Small intestine (tissue), 7 donors: ENCODE measurements around the gene PPP3CA. TPM values are rescaled to one million over a fixed set of nuclear protein-coding genes. Genes with fewer than 3 reads are reported as not detected.

Experiments
- DNase-seq, 2 donors: peaks; one replicate each; pipeline versions ENCODE4 v3.0.0 to v3.0.0-alpha.2; 2013
- FAIRE-seq: peaks from 2 replicates; lab custom pipeline; 2012; peaks lifted over from hg19 to GRCh38; lab: Jason Lieb, UNC
- H3K27ac ChIP-seq, 3 donors: one replicate each; pipeline ENCODE4 v1.5.1; 2013; ENCODE audit warnings: low read length in 2 of 3, mild to moderate bottlenecking in 2 of 3, control low read depth in 1 of 3, inconsistent platforms in 1 of 3, low read depth in 1 of 3, moderate library complexity in 1 of 3
- H3K27me3 ChIP-seq, 3 donors: one replicate each; pipeline ENCODE4 v1.6.1; 2013; ENCODE audit warnings: low read length in 3 of 3, inconsistent platforms in 1 of 3; ENCODE audit not compliant: control insufficient read depth in 3 of 3, insufficient read depth in 3 of 3
- H3K36me3 ChIP-seq, 3 donors: one replicate each; pipeline ENCODE4 v1.6.1; 2013; ENCODE audit warnings: low read length in 3 of 3, inconsistent platforms in 1 of 3, low read depth in 1 of 3, mild to moderate bottlenecking in 1 of 3, moderate library complexity in 1 of 3; ENCODE audit not compliant: control insufficient read depth in 3 of 3, insufficient read depth in 2 of 3
- H3K4me1 ChIP-seq, 3 donors: one replicate each; pipeline ENCODE4 v1.6.1; 2013; ENCODE audit warnings: low read length in 2 of 3, inconsistent platforms in 1 of 3, low read depth in 1 of 3, mild to moderate bottlenecking in 1 of 3, moderate library complexity in 1 of 3; ENCODE audit not compliant: control insufficient read depth in 3 of 3, insufficient read depth in 2 of 3
- H3K4me3 ChIP-seq, 3 donors: one replicate each; pipeline ENCODE4 v1.5.1; 2013; ENCODE audit warnings: low read length in 3 of 3, control low read depth in 1 of 3, inconsistent platforms in 1 of 3, low read depth in 1 of 3, mild to moderate bottlenecking in 1 of 3, moderate library complexity in 1 of 3
- H3K9me3 ChIP-seq, 2 donors: one replicate each; pipeline ENCODE4 v1.6.1; 2013; ENCODE audit warnings: low read depth in 1 of 2, low read length in 1 of 2; ENCODE audit not compliant: control insufficient read depth in 2 of 2, insufficient read depth in 1 of 2
- WGBS, 3 donors: extraction: QIAGEN DNeasy Blood & Tissue Kit; methylation state at CpG; one replicate each; pipeline ENCODE4 v1.1.7; 2013; 5-methylcytosine and 5-hydroxymethylcytosine counted together
- polyA plus RNA-seq, 4 donors: library from polyadenylated mRNA; stranded (reverse) in 3 of 4; unstranded in 1 of 4; fragments of 200-250 nt in 3 of 4; fragments of 120-200 nt in 1 of 4; gene quantifications; one replicate each; pipeline versions ENCODE4 v1.2.1 to v1.2.3, GENCODE V29; 2013
- donor health status: healthy with polysubstance abuse.
- donor health status: control.
- donor health status: control.
- donor health status: Bipolar disorder and iron deficiency.
- donor health status: healthy.

PPP3CA gene
- polyA plus RNA-seq, 4 donors, result 8.9 to 23.8 (median 11.2) TPM

GRCh38 chr4:101125045-101125942 lies 222.0 kb downstream of the PPP3CA start:
- Histone ChIP-seq H3K4me3 (no peak overlapping the region), H3K36me3 (peaks cover 0 to 4% (median 0%) of the 10 kb centered on the region in 3 donors), H3K27ac (no peak overlapping the region), H3K27me3 (no peaks in the 10 kb centered on the region), H3K9me3 (no peaks in the 10 kb centered on the region), H3K4me1 (peaks cover 0 to 3% (median 2%) of the 10 kb centered on the region in 3 donors)
- FAIRE-seq, result no peak
- WGBS, 3 donors, result 58 to 80% (median 68%) methylated on average over 5 of the region's 5 CpGs
- DNase-seq, result peak in 1 of 2 donors; percentile 26

GRCh38 chr4:101123231-101123630 lies 224.1 kb downstream of the PPP3CA start:
- 84 to 89% (median 88%) methylated on average over 5 of the region's 5 CpGs for WGBS, 3 donors
- Histone ChIP-seq H3K4me1 (peaks cover 0 to 3% (median 2%) of the 10 kb centered on the region in 3 donors), H3K4me3 (no peak overlapping the region), H3K9me3 (no peaks in the 10 kb centered on the region), H3K27ac (no peak overlapping the region), H3K36me3 (no peaks in the 10 kb centered on the region), H3K27me3 (no peaks in the 10 kb centered on the region)
- FAIRE-seq (no peak), DNase-seq (no peak)

GRCh38 chr4:101122019-101122418 lies 225.3 kb downstream of the PPP3CA start:
- Histone ChIP-seq H3K27me3 (no peaks in the 10 kb centered on the region), H3K9me3 (no peaks in the 10 kb centered on the region), H3K27ac (no peak overlapping the region), H3K4me1 (peaks cover 0 to 3% (median 2%) of the 10 kb centered on the region in 3 donors), H3K36me3 (no peaks in the 10 kb centered on the region), H3K4me3 (no peak overlapping the region)
- FAIRE-seq, result no peak
- no peak for DNase-seq

GRCh38 chr4:101119141-101119540 lies 228.2 kb downstream of the PPP3CA start:
- Histone ChIP-seq H3K4me1 (peaks cover 0 to 10% (median 0%) of the 10 kb centered on the region in 3 donors), H3K9me3 (no peaks in the 10 kb centered on the region), H3K36me3 (no peaks in the 10 kb centered on the region), H3K27ac (no peak overlapping the region), H3K27me3 (no peaks in the 10 kb centered on the region), H3K4me3 (no peak overlapping the region)
- FAIRE-seq, result peak; percentile 65
- DNase-seq, result no peak
- 96 to 99% (median 97%) methylated on average over 3 of the region's 3 CpGs for WGBS, 3 donors

- 74 to 92% (median 90%) methylated on average over 1 of the region's 1 CpG for WGBS, 3 donors
- Histone ChIP-seq H3K36me3 (no peaks in the 10 kb centered on the region), H3K4me1 (peaks cover 0 to 10% (median 0%) of the 10 kb centered on the region in 3 donors), H3K4me3 (no peak overlapping the region), H3K9me3 (no peaks in the 10 kb centered on the region), H3K27me3 (no peaks in the 10 kb centered on the region), H3K27ac (no peak overlapping the region)
- DNase-seq, result no peak
- peak; percentile 10 for FAIRE-seq
Observed at GRCh38 chr4:101118617-101119016, 228.7 kb downstream of the PPP3CA start.

- H3K27me3 ChIP-seq, result no peaks in the 10 kb centered on the region
- no peaks in the 10 kb centered on the region for H3K36me3 ChIP-seq
- H3K27ac ChIP-seq, result no peak overlapping the region
- WGBS, 3 donors, result 89 to 90% (median 90%) methylated on average over 4 of the region's 4 CpGs
- H3K4me1 ChIP-seq, result peaks cover 0 to 10% (median 0%) of the 10 kb centered on the region in 3 donors
- DNase-seq (no peak), FAIRE-seq (no peak)
- H3K4me3 ChIP-seq, result no peak overlapping the region
- H3K9me3 ChIP-seq, result no peaks in the 10 kb centered on the region
Observed at GRCh38 chr4:101115887-101116286, 231.4 kb downstream of the PPP3CA start.

GRCh38 chr4:101114936-101115372 lies 232.4 kb downstream of the PPP3CA start:
- Histone ChIP-seq H3K4me3 (no peak overlapping the region), H3K4me1 (peaks cover 0 to 10% (median 0%) of the 10 kb centered on the region in 3 donors), H3K9me3 (no peaks in the 10 kb centered on the region), H3K27me3 (no peaks in the 10 kb centered on the region), H3K36me3 (no peaks in the 10 kb centered on the region), H3K27ac (peak overlapping the region in 1 of 3 donors; percentile 38)
- WGBS, 3 donors, result 11 to 51% (median 39%) methylated on average over 2 of the region's 2 CpGs
- DNase-seq (peak; percentile 56 to 63), FAIRE-seq (no peak)

- H3K4me1 ChIP-seq, result peaks cover 0 to 7% (median 0%) of the 10 kb centered on the region in 3 donors
- DNase-seq (peak in 1 of 2 donors; percentile 14), FAIRE-seq (no peak)
- peaks cover 0 to 2% (median 0%) of the 10 kb centered on the region in 3 donors for H3K36me3 ChIP-seq
- H3K27ac ChIP-seq, result no peak overlapping the region
- no peaks in the 10 kb centered on the region for H3K27me3 ChIP-seq
- no peak overlapping the region for H3K4me3 ChIP-seq
- 72 to 83% (median 79%) methylated on average over 6 of the region's 6 CpGs for WGBS, 3 donors
- no peaks in the 10 kb centered on the region for H3K9me3 ChIP-seq
Observed at GRCh38 chr4:101104312-101105052, 242.8 kb downstream of the PPP3CA start.
